GM19023 (cell line): ENCODE results near the gene ADCY4.

Experiments
- ATAC-seq: cut with Tn5 transposase; IDR thresholded peaks from one replicate; pipeline ENCODE4 v1.9.1; 2021; ENCODE audit warnings: mild to moderate bottlenecking, moderate library complexity; ENCODE audit not compliant: unreplicated experiment

The ADCY4 gene

DNA sequence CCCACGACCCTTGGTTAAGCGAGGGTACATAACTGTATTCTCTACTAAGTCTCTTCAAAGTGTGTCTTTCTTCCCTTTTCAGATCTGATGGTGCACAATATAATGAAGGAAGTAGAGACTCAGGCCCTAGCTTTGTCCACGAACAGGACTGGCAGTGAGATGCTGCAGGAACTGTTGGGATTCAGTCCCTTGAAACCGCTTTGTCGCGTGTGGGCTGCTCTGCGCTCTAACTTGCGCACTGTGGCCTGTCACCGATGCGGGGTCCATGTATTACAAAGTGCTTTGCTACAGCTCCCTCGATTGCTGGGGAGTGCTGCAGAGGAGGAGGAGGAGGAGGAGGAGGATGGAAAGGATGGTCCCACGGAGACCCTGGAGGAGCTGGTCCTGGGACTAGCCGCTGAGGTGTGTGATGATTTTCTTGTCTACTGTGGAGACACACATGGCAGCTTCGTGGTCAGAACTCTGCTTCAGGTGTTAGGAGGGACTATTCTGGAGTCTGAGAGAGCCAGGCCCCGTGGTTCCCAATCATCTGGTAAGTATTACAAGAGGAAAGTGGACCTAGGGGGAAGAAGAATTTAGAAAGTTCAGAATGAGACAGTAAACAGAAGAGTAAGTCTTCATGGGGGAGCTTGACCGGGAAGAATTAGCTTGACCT lies 34.4 kb downstream of the ADCY4 start:
- no peak for ATAC-seq

DNA sequence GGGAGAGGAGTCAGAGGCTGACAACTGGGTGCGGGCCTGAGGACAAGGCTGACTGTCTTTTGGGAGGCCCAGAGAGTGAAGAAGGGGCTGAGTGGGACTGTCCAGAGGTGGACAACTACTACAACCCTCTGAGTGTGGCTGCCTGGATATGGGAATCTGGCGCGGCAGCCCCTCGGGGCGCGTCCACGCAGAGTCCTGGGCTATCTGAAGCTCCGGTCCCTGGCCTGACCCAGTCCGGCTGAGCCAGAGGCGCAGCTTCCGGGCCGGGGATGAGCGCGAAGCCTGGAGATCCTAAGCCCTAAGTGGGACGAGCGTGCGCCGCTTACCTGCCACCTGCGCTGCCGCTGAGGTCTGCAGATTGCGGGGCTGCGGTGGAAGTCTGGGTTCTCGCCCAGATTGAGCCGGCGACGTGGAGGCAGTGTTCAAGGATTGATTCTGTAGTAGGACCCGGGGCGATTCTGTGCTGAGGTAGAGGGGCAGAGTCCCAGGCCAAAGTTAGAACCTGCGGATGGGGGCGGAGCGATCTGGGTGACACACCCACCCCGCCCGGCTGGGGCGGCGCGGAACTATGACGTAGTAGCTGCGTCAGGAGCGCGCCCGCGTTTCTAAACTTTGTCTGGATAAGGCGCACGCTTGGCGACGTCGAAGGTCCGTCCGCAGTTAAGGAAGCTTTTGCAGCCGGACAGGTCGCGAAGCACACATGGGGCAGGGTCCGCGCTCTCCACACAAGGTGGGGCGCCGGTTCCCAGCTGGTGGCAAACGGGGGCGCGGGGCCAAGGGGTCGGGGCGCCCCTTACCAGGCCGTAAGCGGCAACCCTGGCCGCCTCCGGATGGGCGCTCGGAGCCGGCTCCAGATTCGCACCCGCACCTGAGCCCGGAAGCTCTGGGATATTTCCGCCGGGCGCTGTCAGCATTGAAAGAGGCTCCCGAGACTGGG lies 35.3 kb downstream of the ADCY4 start, which contains the start of the genes DHRS1 and NOP9:
Gene DHRS1, minus strand, starts transcription at position 526 of the 937 bp plus-strand sequence. CDS start 674 bp downstream, outside the sequence.
Gene NOP9, plus strand, starts transcription at position 596 of the 937 bp plus-strand sequence. Its CDS starts 105 bp downstream, at position 701.
- ATAC-seq: peak; percentile 71

DNA sequence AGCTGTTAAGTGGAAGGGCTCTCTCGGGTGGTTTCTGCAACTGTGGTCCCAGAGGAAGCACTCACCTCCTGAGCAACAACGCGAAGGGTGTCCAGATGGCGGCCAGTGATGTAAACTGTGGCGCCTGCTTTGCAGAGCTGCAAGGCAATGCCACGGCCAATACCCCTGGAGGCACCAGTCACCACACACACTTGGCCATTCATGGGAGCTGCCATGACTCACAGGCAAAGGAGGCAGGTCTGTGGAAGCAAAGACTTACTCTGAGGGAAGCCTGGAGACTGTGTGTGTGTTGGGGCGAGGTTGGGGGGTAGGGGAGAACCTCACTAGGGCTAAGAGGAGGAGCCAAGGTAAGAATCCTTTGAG lies 36.0 kb downstream of the ADCY4 start:
- ATAC-seq: no peak

DNA sequence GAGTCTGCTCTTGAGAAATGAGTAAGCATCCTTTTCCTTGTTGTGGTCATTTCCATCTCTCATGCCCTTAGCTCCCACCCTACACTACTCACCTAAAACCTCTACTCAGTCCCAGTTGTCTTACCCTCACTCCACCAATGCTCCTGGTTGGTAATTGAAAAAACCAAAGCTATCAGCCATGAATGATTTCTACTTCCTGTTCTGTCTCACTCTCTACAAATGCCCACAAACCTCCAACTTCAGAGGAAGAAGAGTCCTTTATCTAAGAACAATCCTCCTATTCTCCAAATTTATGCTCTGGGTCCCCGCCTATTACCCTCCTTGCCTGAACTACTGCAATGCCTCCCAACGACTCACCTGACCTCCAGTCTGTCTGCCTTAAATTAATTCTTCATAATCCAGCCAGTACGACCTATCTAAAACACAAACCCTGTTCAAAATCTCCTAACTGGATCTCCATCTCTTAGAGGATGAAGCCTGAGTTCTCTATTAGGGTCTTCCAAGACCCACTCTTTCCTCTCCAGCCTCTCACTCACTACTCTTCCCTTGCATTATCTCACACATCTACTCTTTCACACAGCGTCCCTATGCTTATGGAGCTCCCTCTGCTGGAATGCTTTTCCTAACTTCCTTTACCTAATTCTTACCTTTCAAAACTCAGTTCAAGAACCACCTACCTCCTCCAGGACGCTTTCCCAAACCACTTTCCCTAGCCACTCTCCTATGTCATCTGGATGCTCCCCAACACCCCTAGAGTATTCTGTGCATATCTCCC lies 37.5 kb downstream of the ADCY4 start:
- ATAC-seq: peak; percentile 11

DNA sequence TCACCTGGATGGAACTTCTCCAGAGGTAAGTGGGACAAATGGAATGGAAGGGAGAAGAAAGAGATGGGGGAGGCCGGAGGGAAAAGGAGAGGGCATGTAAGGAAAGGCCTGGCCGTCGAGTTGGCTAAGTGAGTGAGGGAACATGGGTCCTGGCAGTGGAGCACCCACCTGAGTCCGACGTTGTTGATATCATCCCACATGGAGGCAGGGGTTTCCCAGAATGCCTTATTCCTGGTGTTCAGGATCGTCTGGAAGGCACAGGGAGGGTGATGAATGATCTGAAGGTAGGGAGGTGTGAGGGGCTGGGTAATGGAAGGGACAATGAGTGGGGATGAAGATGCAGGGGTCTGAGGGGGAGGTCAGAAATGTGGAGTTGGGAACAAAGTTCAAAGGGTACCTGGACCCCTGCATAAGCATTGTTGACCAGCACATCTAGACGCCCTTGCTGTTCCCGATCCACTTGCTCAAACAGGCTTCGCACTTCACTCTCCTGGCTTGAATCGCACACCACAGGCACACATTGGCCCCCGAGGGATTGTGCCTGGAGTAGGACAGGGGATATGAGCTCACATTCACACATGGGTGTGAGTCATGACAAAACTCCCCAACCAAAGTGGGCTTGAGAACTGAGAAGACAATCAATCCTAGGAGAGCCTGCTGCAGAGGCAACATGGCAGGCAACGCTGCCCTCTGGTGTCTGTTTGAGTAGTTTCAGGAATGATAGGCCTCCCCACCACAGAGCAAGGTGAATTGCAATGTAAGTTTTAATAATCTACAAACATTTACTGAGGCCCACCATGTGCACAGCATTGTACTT lies 38.3 kb downstream of the ADCY4 start:
- ATAC-seq: peak; percentile 44

DNA sequence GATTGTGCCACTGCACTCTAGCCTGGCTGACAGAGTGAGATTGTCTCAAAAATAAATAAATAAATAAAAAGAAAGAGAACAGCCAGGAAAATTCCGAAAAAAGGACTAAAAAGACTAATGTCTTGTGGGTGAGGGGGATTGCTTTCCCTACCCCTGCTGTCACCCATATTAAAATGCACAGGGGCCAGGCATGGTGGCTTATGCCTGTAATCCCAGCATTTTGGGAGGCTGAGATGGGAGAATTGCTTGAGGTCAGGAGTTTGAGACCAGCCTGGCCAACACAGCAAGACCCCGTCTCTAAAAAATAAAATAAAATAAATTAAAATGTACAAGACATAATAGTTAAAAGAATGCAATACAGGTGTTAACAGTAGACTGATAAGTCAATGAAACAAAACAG lies 41.3 kb downstream of the ADCY4 start:
- no peak for ATAC-seq

DNA sequence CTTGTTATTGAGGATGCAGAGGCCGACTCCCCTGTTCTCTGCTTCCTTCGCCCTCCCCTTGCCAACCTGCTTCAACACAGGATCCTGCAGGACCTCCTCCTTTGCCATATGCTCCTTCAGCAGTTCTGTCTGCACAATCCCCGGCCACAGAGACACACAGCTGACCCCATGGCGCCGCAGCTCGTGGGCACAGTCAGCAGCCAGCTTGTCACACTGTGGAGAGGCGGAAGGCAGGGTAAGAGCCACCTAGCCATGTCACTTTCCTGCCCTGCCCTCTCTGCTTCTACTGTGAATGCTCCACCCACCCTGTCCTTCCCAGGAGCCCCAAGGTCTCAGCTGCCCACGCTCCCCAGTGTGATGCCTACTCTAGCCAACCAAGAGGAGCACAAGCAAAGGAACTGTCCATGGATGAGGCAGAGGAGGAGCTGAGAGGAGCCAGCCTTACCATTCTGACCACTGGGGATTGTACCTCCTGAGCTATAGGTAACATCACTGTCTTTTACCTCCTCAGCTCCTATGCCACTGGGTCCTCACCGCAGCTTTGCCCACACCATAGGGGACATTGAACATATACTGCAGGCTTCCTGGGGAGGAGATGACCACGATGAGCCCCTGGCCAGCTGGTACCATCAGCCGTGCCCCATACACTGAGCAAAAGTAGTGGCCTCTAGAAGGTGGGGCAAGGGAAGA lies 42.6 kb downstream of the ADCY4 start:
- ATAC-seq: no peak

DNA sequence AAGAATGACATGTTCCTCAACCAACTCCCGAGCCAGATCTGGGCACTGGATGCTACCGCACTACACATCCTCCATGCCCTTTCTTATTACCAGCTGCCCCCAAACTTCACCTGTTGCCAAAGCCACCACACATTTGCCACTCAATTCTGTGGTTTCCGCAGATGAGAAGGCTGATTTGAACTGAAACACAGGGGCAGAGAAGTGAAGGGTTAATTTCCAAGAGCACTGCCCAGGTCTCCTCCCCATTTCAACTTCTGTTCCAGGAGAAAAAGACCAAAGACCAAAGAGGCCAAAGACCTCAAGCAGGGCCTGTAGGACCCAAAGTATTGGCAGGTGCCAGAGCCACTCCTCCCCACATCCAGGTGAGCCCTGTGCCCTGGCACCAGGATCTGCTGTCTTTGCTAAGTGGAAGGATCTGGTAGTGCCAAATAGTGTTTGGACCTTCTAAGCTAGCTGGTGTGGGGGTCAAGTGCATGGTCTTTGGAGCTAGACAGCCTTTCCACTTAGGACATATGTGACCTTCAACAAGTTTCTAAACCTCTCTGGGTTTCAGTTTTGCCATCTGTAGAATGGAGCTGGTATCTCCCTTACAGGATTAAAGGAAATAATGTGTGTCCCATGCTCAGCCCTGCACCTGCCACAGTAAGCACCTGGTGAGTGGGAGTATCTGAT lies 43.3 kb downstream of the ADCY4 start:
- no peak for ATAC-seq

DNA sequence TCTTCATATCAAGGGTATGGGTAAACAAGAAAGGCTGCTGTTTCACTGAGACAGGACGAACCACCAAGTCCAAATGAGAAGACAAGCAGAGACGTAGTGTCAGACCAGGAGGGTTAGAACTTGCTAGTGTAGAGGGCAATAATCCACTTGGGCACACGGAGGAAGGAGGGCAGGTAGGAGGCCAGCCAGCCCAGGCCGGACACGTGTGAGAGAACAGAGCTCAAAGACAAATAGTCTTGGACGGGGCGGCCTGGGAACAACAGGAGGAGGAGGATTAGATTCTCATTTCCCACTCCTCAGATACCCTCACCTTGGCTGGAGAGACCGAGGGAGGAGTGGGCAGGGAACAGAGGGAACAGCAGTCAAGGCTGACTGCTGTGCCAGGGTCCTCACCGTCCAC lies 44.1 kb downstream of the ADCY4 start:
- no peak for ATAC-seq

DNA sequence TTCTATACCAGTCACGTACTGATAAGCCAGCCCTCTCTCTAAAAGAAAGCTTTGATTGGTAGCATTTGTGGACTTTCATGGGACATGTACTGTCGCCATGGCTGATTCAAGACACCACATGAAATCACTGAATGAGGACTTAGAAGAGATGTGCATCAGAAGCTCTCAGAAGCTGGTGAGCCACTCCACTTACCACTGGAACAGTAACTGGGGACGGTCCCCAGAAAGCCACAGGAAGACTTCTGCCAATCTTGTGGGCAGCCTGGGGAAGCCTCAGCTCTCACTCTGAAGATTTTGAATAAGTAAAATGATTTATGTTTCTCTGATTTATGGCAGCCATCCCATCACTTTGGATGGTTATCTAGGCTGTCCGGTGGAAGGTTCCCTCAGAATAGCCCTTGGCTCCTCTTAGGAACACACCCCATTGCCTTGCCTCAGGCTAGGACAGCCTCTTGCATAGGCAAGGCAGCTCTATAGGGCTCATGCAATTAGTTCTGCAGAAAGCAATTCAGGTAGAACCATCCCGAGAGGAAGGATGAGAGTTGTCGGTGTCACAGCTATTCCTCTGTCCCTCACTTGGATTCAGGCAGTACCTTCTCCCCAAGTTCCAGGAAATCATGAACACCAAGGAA lies 45.1 kb downstream of the ADCY4 start:
- ATAC-seq: no peak

DNA sequence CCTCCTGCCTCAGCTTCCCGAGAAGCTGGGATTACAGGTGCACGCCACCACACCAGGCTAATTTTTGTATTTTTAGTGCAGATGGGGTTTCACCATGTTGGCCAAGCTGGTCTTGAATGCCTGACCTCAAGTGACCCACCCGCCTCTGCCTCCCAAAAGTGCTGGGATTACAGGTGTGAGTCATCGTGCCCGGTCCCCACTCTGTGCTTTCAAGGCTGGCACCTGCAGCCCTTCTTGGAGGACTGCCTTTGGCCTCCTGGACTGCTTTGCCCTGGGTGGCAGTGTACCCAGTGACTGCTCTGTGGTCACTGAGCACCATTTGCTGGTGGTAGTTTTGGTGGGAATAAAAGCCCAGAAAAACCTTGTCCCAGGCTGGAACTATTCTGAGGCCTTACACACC lies 47.9 kb downstream of the ADCY4 start:
- no peak for ATAC-seq

DNA sequence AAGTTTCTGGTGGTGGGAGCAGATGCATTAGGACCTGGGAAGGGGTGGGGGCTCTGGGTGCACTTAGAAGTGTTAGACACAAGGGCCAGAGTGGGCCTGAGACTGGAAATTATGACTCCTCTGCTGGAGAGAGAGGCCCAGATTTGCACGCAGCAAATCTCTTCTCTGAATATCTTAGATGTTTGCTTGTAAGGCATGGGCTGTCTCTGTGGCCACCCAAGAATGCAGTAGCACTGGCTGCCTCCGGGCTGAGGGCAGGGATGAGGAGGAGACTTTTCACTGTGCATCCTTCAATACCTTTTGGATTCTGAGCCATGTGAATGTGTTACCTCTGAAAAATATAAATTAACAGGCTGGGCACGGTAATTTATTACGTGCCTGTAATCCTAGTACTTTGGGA lies 49.5 kb downstream of the ADCY4 start:
- ATAC-seq: no peak

DNA sequence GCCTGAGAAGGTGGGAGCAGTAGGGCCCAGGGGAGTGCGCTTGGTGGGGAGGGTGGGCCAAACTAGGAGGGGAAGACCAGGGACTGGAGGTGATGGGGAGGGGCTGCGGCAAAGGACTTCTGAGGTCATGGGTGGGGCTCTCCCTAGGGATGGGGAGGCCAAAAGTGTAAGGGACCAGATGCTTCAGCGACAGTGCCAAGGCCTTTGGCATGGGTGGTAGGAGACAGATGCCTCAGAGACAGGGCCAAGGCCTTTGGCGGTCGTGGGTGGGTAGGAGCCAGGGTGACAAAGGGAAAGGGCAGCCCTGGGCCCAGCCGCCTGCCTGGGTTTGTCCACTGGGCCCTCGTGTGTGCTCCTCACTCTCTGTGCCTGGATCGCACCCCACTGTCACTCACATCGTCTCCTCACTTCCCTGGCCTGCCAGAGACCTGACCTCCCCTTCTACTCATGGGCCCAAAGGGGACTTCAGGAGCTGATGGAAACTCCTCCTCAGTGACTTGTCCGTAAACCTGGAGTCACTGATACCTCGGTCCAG lies 50.3 kb downstream of the ADCY4 start:
- ATAC-seq: no peak

DNA sequence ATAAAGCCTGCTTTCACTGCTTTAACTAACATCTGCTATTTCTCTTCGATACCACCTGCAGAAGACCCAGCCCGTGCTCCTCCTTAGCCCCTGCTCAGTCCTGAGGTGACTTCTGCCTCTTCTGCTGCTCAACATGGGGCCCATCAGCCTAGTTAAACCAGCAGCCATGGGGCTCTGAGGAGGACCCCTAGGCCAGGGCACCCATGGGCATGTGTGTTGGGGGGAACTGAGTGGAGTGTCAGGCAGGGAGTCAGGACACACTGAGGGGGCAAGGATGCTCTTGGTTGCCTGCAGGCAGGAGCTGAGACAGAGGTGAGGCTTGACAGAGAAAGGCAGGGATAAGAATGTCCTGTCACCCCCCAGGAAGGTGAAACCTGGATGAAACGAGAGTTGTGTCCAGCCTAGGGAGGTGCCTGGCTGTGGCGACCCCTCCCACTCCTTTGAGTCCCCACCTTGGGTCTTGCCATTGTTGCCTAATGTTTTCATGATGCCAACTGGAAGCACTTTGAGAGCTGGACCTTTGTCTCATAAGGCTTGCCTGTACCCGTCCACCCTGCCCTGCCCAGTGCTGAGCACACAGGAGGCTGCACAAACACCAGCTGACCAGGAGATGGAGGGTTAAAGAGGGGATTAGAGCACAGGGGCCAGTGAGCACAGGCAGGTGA lies 50.9 kb downstream of the ADCY4 start:
- ATAC-seq: no peak

DNA sequence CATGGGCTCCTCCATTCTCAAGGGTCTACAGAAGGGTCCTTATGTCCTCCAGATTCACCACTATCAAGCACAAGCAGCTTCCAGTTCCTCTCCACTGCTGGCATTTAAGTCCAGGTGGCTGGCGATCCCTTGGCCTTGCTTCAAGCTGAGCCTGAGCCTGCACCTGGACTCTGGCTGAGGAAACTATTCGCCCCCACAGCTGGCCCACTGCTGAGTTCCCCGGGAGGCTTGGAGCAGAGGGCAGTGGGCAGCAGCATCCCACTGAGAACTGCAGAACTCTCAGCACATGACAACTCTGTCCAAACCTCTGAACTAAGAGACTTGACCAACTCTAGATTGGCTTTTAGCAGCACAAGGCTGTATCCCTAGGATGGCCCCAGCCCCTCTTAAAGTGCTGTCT lies 52.1 kb downstream of the ADCY4 start:
- ATAC-seq: no peak

DNA sequence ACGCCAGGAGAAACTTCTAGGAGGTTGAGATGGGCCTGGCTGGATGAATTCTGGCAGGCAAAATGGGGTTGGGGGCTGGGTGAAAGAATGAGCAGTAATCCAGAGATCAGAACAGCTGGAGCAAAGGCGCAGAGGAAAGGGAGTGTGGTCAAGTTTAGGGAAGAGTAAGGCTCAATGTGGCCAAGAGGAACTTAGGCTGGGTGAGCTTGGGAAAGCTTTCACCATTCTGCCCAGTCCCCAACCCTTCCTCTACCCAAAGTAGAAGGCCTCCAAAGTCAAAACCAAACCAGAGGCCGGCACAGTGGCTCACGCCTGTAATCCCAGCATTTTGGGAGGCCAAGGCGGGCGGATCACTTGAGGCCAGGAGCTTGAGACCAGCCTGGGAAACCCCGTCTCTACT lies 53.2 kb downstream of the ADCY4 start:
- ATAC-seq: no peak

DNA sequence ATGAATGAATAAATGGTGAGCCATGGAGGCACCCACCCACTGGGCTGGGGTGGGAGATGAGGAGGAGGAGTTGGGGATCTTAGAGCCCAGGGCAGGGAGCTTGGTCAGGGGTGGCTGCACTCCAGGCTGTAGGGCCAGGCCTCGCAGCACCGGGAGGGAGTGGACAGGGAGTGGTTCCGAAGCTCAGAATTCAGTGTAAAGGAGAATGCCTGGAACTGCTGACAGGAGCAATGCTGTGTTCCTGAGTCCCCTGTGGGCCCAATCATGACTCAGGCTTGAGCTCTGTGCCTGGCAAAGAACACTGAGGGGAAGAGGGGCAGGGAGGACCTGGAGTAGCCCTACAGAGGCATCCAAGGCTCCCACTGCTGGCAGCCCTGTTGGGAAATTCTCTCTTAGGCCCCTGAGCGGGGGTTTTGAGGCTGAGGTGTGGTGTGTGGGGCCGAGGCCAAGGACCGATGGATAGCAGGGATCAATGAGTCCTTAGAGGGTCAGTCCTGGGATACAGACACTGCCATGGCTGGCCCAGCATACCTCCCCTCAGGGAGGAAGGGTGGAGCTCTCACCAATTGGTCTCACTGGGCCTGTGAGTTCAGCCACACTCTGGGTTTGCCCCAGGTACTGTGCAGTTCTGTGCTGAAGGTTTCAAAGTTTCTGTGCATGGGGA lies 53.9 kb downstream of the ADCY4 start:
- ATAC-seq: no peak
